Suprapubic skin (tissue), 4 donors: ENCODE data around the gene PHRF1. TPM values are rescaled to one million over a fixed set of nuclear protein-coding genes. Genes with fewer than 3 reads are reported as not detected.

Experiments used
- DNase-seq, 2 donors: peaks; one replicate each; pipeline ENCODE4 v3.0.0-alpha.2; 2019; ENCODE audit warnings: low spot score in 2 of 2
- H3K27ac ChIP-seq: fragments of 200-600 bp; sonication (generic); one replicate; pipeline ENCODE4 v1.5.1; 2019
- H3K27me3 ChIP-seq: fragments of 200-600 bp; sonication (generic); one replicate; pipeline ENCODE4 v1.5.1; 2019
- H3K36me3 ChIP-seq: fragments of 200-600 bp; sonication (generic); one replicate; pipeline ENCODE4 v1.5.1; 2019
- H3K4me1 ChIP-seq: fragments of 200-600 bp; sonication (generic); one replicate; pipeline ENCODE4 v1.5.1; 2019
- H3K4me3 ChIP-seq: fragments of 200-600 bp; sonication (generic); one replicate; pipeline ENCODE4 v1.5.1; 2019; ENCODE audit warnings: mild to moderate bottlenecking
- H3K9me3 ChIP-seq: fragments of 200-600 bp; sonication (generic); one replicate; pipeline ENCODE4 v1.5.1; 2019
- EP300 ChIP-seq: sonication (generic); formaldehyde crosslinking; IDR thresholded peaks from one replicate; pipeline ENCODE4 v1.6.1; 2017; ENCODE audit warnings: antibody characterized with exemption
- POLR2A ChIP-seq, 2 donors: fragments of 450-650 bp; IDR thresholded peaks; one replicate each; pipeline ENCODE4 v1.6.1; 2017; ENCODE audit warnings: antibody characterized with exemption in 2 of 2, mild to moderate bottlenecking in 2 of 2, moderate library complexity in 2 of 2
- POLR2AphosphoS5 ChIP-seq, 3 donors: sonication (generic); formaldehyde crosslinking; IDR thresholded peaks; one replicate each; pipeline ENCODE4 v1.6.1; 2017; ENCODE audit warnings: antibody characterized with exemption in 3 of 3
- WGBS: methylation state at CpG from one replicate; pipeline ENCODE4 v1.1.5; 2018; 5-methylcytosine and 5-hydroxymethylcytosine counted together
- total RNA-seq, 4 donors: library from RNA; depleted of rRNA; stranded (reverse); fragments of >200 nt; gene quantifications; one replicate each; pipeline ENCODE4 v1.1.0, GENCODE V29; 2016
- TF ChIP-seq, protein P1 (sequence below), 2 donors: fragments of 200-600 bp in 1 of 2; fragments of 450-650 bp in 1 of 2; sonication (generic) in 1 of 2; IDR thresholded peaks; one replicate each; pipeline ENCODE4 v1.5.1; 2016 to 2019; ENCODE audit warnings: antibody characterized with exemption in 2 of 2, mild to moderate bottlenecking in 1 of 2, moderate library complexity in 1 of 2

Gene PHRF1
- total RNA-seq, 4 donors from 2014 or later: 27.9 to 55.6 (median 42.0) TPM

DNA sequence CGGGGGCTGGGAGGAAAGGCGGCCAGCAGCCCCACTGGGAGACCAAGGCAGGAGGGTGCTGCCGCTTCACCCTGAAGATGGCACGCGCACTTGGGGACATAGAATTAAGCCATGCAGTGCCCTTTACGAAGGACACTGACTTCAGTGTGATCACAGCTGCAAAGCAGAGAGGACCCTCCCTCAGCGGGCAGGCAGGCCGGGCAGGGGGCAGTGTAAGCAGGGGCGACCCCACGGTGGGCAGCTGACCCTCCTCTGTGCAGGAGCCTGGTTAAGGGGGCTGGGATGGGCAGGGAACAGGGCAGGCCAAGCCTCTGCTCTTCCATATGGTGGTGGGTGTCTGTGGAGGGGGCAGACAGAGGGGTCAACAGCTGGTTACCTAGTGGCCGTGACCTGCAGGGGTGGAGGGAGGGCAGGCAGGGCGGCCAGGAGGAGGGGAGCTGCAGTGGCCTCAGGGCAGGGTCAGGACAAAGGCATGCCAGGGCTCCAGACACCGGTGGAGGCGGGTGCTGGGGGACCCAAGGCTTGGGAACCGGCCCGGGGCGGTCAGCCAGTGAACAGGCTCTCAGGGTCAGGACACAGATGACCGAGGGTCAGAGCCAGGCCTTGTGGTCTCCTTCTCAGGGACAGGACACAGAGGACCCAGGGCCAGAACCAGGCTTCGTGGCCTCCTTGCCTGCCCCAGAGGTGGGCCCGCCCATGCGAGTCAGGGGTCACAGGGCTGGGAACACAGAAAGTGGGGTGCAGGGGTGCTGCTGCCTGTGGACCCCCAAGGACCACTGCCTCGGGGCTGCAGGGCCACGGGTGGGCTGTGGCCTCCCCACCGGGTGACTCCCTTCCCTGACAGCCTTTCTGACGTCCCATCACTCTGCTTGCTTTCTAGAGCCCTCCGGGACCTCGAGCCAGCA lies 22.9 kb upstream of the PHRF1 start:
- H3K4me1 ChIP-seq: peaks cover 24% of the 10 kb centered on the region
- H3K9me3 ChIP-seq: no peaks in the 10 kb centered on the region
- DNase-seq: no peak
- no peaks in the 10 kb centered on the region for H3K36me3 ChIP-seq
- no peak overlapping the region for H3K4me3 ChIP-seq
- 92% methylated on average over 15 of the region's 27 CpGs for WGBS
- H3K27me3 ChIP-seq: peaks cover 54% of the 10 kb centered on the region
- H3K27ac ChIP-seq: no peak overlapping the region
- no peak for TF ChIP-seq POLR2A (IDR thresholded peaks at IDR 0.05)
- TF ChIP-seq POLR2AphosphoS5 (IDR thresholded peaks at IDR 0.05): no peak
- no peak for TF ChIP-seq EP300
- TF ChIP-seq, protein P1, sequence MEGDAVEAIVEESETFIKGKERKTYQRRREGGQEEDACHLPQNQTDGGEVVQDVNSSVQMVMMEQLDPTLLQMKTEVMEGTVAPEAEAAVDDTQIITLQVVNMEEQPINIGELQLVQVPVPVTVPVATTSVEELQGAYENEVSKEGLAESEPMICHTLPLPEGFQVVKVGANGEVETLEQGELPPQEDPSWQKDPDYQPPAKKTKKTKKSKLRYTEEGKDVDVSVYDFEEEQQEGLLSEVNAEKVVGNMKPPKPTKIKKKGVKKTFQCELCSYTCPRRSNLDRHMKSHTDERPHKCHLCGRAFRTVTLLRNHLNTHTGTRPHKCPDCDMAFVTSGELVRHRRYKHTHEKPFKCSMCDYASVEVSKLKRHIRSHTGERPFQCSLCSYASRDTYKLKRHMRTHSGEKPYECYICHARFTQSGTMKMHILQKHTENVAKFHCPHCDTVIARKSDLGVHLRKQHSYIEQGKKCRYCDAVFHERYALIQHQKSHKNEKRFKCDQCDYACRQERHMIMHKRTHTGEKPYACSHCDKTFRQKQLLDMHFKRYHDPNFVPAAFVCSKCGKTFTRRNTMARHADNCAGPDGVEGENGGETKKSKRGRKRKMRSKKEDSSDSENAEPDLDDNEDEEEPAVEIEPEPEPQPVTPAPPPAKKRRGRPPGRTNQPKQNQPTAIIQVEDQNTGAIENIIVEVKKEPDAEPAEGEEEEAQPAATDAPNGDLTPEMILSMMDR (IDR thresholded peaks at IDR 0.05): no peak

DNA sequence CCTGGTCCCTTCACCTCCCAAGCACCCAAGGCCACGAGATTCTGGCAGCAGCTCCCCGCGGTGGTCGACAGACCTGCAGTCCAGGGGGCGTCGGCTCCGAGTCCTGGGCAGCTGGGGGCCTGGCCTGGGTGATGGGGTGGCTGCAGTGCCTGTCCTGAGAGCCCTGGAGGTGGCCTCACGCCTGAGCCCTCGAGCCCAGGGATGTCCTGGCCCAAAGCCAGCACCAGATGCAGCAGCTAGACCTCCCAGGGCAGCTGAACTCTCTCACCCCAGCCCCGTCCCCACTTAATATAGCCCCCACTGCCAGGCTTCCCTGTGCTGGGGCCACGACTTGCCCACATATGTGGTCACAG lies 22.3 kb upstream of the PHRF1 start:
- Histone ChIP-seq H3K9me3 (no peaks in the 10 kb centered on the region), H3K36me3 (no peaks in the 10 kb centered on the region), H3K27me3 (peaks cover 54% of the 10 kb centered on the region), H3K4me3 (no peak overlapping the region), H3K27ac (no peak overlapping the region), H3K4me1 (peaks cover 24% of the 10 kb centered on the region)
- TF ChIP-seq, protein P1 (IDR thresholded peaks at IDR 0.05): no peak
- TF ChIP-seq EP300: no peak
- TF ChIP-seq POLR2AphosphoS5 (IDR thresholded peaks at IDR 0.05): no peak
- TF ChIP-seq POLR2A (IDR thresholded peaks at IDR 0.05): no peak
- WGBS: no CpG with 5 or more reads among the region's 11 CpGs
- no peak for DNase-seq

DNA sequence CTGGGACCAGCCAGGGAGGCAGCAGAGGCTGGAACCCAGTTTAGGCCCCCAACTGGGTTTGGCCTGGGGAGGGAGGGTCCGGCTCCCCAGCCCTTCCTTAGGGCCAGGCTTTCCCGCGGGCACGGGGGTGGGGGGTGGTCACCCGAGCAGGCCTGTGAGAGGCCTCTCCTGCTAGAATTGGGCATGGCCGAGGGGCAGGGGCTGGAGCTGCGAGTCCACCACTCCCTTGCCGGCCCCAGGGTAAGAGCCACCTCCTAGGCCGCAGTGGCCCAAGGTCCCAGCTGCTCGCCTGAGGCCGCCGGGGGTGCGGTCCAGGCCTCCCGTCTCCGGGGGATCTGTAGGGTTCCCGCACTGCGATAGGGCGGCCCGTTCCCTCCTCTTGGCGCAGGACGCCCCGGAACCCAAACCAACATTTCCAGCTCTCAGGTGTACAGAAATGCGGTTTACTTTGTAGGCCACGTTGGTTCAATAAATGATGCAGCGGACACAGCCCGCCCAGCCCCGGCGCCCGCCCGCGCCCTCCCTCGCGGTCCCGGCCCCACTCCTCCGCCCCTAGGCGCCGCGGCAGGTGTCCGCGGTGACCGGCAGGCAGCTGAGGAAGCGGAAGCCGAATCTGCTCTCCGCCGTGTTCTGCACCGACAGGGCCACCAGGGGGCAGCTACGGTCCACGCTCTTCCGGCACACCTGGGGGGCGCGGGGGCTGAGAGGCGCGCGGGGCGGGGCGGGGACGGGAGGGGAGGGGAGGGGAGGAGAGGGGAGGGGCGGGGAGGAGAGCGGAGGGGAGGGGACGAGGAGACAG lies 21.6 kb upstream of the PHRF1 start:
- TF ChIP-seq, protein P1 (IDR thresholded peaks at IDR 0.05): peak; percentile 19 to 71
- TF ChIP-seq POLR2A (IDR thresholded peaks at IDR 0.05): no peak
- Histone ChIP-seq H3K27ac (no peak overlapping the region), H3K4me3 (peak overlapping the region; percentile 49), H3K4me1 (peaks cover 26% of the 10 kb centered on the region), H3K27me3 (peaks cover 54% of the 10 kb centered on the region), H3K36me3 (no peaks in the 10 kb centered on the region), H3K9me3 (no peaks in the 10 kb centered on the region)
- 18% methylated on average over 3 of the region's 60 CpGs for WGBS
- no peak for DNase-seq

DNA sequence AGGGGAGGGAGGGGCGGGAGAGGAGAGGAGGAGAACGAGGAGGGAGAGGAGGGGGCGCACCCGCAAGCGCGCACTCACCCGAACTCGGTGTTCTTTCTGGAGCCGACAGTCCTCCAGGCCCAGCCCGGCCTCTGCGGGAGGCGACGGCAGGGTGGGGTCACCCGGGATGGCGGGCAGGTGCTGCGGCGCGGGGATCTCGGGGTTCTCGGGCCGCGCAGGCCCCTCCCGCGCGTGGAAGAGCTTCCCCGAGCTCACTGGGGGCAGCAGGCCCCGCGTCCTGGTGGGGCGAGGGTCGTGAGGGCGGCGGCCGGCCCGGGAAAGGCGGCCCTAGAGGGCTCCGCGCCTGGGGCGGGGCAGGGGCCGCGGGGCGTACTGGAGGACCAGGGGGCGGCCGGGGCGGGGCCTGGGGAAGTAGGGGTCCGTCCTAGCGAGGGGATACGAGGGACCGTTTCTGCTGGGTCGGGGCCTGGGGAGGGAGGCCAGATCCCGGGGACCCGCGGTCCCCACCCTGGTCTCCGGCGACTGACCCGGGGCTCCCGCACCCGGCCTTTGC lies 21.0 kb upstream of the PHRF1 start:
- Histone ChIP-seq H3K36me3 (no peaks in the 10 kb centered on the region), H3K4me3 (peak overlapping the region; percentile 49), H3K4me1 (peaks cover 32% of the 10 kb centered on the region), H3K9me3 (no peaks in the 10 kb centered on the region), H3K27ac (no peak overlapping the region), H3K27me3 (peaks cover 54% of the 10 kb centered on the region)
- TF ChIP-seq, protein P1 (IDR thresholded peaks at IDR 0.05): no peak
- TF ChIP-seq POLR2AphosphoS5 (IDR thresholded peaks at IDR 0.05) (no peak), EP300 (no peak), POLR2A (IDR thresholded peaks at IDR 0.05) (no peak)
- WGBS: 2% methylated on average over 14 of the region's 57 CpGs
- DNase-seq: no peak
